Gastrocnemius medialis (tissue), 4 donors: Measurements from ENCODE around the gene ZNF724.

Experiments
- POLR2A ChIP-seq, 2 donors: fragments of 450-650 bp; IDR thresholded peaks; one replicate each; pipeline ENCODE4 v1.6.1; 2017; ENCODE audit warnings: antibody characterized with exemption in 2 of 2, mild to moderate bottlenecking in 2 of 2, moderate library complexity in 2 of 2
- TF ChIP-seq, protein P1 (sequence below), 5 experiments: fragments of 450-650 bp in 3 of 5; fragments of 200-600 bp in 2 of 5; sonication (generic) in 2 of 5; IDR thresholded peaks in 4 of 5; conservative IDR thresholded peaks in 1 of 5; 1 replicate in 4 of 5; 2 replicates in 1 of 5; pipeline ENCODE4 v1.5.1; 2016 to 2019; ENCODE audit warnings: antibody characterized with exemption in 5 of 5, mild to moderate bottlenecking in 3 of 5, moderate library complexity in 3 of 5

DNA sequence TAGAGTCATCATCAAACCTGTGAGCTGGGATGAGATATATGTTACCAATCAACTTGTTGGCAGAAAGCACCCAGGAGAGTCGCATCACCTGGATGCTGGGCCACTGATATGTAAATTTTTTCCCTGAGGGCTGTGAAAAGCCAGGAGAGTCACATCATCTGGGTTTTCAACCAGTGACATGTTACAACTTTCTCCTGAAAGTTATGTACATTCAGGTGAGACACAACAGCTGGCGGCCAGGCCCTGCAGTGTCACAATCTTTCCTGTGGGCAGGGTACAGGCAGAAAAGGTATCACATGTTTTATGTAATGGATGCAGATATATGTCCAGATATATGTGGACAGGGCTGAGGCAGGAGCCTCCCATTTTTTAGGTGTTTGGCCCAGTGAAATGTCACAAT is 13.2 kb upstream of the ZNF724 start:
- TF ChIP-seq, protein P1, sequence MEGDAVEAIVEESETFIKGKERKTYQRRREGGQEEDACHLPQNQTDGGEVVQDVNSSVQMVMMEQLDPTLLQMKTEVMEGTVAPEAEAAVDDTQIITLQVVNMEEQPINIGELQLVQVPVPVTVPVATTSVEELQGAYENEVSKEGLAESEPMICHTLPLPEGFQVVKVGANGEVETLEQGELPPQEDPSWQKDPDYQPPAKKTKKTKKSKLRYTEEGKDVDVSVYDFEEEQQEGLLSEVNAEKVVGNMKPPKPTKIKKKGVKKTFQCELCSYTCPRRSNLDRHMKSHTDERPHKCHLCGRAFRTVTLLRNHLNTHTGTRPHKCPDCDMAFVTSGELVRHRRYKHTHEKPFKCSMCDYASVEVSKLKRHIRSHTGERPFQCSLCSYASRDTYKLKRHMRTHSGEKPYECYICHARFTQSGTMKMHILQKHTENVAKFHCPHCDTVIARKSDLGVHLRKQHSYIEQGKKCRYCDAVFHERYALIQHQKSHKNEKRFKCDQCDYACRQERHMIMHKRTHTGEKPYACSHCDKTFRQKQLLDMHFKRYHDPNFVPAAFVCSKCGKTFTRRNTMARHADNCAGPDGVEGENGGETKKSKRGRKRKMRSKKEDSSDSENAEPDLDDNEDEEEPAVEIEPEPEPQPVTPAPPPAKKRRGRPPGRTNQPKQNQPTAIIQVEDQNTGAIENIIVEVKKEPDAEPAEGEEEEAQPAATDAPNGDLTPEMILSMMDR (IDR thresholded peaks at IDR 0.05 in 4 of 5, conservative IDR thresholded peaks at IDR 0.05 in 1 of 5) = no peak
- no peak for TF ChIP-seq POLR2A (IDR thresholded peaks at IDR 0.05)
